GM06990 (cell line): ENCODE measurements around the gene REX1BD.
"Not testable (repeated sequence)": the region's sequence is repeated elsewhere in the genome, so short reads cannot be mapped to it uniquely, and the experiment has no call there.

Source experiments
- DNase-seq: peaks from one replicate; pipeline ENCODE4 v3.0.0-alpha.2; 2011; ENCODE audit not compliant: insufficient read length; ENCODE audit errors: extremely low read depth
- H3K27me3 ChIP-seq: replicated peaks from 2 replicates; pipeline ENCODE4 v1.6.0; 2011; ENCODE audit warnings: low read length; ENCODE audit not compliant: control insufficient read depth, insufficient read depth
- H3K36me3 ChIP-seq: 2 replicates; pipeline ENCODE4 v1.5.1; 2011; ENCODE audit warnings: low read length; ENCODE audit not compliant: control insufficient read depth, insufficient read depth
- H3K4me3 ChIP-seq: replicated peaks from 2 replicates; pipeline ENCODE4 v1.5.1; 2011; ENCODE audit warnings: low read depth, mild to moderate bottlenecking, control low read depth, low read length
- TF ChIP-seq, protein P1 (sequence below): IDR thresholded peaks from 2 replicates; pipeline ENCODE4 v1.5.1; 2011; ENCODE audit warnings: low read length, control low read depth, mild to moderate bottlenecking, inconsistent platforms; ENCODE audit not compliant: insufficient read depth, poor library complexity, severe bottlenecking

REX1BD gene

DNA sequence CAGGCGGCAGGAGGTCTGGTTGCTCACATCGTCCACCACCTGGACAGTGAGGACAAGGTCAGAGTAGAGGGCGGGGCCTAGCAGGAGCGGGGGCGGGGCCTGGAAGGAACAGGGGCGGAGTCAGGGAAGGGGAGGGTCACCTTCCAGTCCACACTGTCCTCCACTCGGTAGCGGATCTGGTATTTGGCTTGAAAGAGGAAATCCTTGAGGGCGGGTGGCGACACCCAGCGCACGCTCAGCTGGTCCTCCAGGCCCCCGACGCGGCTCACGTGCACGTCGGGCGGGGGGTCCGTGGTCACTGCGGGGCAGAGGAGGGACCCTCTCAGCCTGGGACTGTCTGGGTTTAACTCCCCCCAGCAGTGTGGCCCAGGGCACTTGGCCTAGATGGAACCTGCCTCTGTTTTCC, 8.2 kb downstream of the REX1BD start:
- TF ChIP-seq, protein P1, sequence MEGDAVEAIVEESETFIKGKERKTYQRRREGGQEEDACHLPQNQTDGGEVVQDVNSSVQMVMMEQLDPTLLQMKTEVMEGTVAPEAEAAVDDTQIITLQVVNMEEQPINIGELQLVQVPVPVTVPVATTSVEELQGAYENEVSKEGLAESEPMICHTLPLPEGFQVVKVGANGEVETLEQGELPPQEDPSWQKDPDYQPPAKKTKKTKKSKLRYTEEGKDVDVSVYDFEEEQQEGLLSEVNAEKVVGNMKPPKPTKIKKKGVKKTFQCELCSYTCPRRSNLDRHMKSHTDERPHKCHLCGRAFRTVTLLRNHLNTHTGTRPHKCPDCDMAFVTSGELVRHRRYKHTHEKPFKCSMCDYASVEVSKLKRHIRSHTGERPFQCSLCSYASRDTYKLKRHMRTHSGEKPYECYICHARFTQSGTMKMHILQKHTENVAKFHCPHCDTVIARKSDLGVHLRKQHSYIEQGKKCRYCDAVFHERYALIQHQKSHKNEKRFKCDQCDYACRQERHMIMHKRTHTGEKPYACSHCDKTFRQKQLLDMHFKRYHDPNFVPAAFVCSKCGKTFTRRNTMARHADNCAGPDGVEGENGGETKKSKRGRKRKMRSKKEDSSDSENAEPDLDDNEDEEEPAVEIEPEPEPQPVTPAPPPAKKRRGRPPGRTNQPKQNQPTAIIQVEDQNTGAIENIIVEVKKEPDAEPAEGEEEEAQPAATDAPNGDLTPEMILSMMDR, result no peak
- no peaks in the 10 kb centered on the region; the same call in 1 of the 2 replicates for H3K27me3 ChIP-seq
- no peak for DNase-seq
- H3K4me3 ChIP-seq, result no peak overlapping the region
- no peaks in the 10 kb centered on the region for H3K36me3 ChIP-seq

DNA sequence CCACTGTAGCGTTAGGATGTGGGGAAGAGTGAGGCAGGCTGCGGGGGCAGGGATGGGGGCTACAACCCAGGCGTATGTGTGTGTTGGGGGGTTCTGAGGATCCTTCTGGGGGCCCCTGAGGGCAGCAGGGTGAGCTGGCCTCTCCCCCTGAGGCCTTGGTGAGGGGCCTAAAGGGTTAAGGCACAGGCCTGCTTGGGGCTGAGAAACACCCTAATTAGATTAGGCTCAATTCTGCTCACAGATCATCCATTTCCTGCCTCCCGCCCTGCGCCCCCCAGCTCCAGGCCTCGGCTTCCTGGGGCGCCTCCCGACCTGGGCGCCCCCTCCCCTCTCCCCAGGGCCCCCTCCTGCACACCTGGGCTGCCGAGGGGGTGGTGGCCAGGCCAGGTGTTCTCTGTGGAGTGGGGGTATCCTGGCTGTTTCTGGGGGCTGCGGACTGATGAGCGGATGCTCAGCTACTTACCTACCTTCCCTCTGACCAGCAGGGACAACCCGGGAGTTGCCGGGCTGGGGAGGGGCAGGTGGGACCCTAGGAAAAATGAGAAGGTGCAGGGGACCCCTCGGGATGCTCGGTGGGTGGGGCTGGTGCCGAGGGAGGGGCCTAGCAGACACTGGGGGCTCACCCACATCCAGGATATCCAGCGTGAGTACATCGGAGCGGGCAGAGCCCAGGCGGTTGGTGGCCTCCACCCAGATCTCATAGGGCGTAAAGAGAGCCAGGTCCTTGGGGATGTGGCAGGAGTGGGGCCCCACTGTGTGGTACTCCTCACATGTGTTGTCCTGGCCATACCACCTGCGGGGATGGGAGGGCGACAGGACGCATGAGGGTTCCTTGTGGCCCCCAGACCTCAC, 9.4 kb downstream of the REX1BD start:
- DNase-seq, result no peak
- Histone ChIP-seq H3K36me3 (no peaks in the 10 kb centered on the region), H3K27me3 (no peaks in the 10 kb centered on the region; the same call in 1 of the 2 replicates), H3K4me3 (no peak overlapping the region)
- TF ChIP-seq, protein P1, result no peak

DNA sequence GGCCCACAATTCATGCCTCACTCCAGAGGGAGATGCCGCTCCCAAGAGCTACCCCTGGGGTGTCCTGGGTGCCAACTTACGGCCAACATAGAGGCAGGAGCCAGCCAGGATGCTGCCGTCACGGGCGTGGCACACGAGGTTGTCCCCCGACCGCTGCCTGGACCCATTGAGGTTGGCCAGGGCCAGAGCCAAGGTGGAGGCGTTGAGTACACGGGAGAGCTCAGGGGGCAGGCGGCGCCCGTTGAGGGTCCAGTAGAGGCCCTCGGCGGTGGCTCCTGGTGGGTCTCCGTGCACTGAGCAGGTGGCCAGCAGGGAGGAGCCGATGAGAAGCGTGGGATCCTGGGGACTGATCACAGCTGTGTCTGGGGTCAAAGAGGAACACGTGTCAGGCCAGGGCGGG, 10.9 kb downstream of the REX1BD start:
- Histone ChIP-seq H3K4me3 (no peak overlapping the region), H3K27me3 (no peaks in the 10 kb centered on the region; the same call in 1 of the 2 replicates), H3K36me3 (no peaks in the 10 kb centered on the region)
- DNase-seq, result no peak
- TF ChIP-seq, protein P1, result no peak

DNA sequence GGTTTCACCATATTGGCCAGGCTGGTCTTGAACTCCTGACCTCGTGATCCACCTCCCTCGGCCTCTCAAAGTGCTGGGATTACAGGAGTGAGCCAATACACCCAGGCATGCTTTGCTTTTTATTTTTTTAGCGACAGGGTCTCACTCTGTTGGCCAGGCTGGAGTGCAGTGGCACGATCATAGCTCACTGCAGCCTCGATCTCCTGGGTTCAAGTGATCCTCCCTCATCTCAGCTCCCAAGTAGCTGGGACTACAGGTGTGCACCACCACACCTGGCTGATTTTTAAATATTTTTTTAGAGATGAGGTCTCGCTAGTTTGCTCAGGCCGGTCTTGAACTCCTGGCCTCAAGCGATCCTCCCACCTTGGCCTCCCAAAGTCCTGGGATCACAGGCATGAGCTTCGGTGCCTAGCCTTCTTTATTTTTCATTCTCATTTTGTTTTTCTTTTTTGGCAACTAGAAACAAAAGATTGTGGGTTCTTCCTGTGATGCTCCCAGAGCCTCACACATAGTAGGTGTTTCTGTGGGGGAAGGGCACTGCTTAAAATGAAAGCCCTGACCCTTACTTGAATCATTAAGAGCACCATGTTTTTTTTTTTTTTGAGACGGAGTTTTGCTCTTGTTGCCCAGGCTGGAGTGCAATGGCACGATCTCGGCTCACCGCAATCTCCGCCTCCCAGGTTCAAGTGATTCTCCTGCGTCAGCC, 12.2 kb downstream of the REX1BD start:
- not testable (repeated sequence) for H3K4me3 ChIP-seq, DNase-seq, H3K27me3 ChIP-seq, H3K36me3 ChIP-seq

DNA sequence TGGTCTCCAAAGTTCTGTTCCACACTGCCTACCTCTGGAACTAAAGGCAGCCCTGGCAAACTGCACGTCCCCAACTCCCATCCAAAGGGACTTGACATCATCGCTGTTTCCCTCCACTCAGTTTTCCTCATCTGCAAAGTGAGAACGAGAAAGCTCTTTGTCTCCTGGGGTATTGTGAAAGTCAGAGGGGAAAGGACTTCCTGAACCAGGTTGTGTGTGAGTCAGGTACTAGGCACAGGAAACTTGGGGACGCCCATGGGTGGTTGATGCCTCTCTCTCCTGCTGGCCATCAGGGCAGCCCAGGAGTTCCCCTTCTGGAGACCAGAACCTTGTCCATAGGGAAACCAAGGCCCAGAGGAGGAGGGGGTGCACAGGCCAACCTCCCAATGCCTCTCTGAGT, 13.3 kb downstream of the REX1BD start:
- Histone ChIP-seq H3K4me3 (no peak overlapping the region), H3K36me3 (no peaks in the 10 kb centered on the region), H3K27me3 (peaks cover 3% of the 10 kb centered on the region; the same call in 1 of the 2 replicates)
- TF ChIP-seq, protein P1, result no peak
- no peak for DNase-seq

DNA sequence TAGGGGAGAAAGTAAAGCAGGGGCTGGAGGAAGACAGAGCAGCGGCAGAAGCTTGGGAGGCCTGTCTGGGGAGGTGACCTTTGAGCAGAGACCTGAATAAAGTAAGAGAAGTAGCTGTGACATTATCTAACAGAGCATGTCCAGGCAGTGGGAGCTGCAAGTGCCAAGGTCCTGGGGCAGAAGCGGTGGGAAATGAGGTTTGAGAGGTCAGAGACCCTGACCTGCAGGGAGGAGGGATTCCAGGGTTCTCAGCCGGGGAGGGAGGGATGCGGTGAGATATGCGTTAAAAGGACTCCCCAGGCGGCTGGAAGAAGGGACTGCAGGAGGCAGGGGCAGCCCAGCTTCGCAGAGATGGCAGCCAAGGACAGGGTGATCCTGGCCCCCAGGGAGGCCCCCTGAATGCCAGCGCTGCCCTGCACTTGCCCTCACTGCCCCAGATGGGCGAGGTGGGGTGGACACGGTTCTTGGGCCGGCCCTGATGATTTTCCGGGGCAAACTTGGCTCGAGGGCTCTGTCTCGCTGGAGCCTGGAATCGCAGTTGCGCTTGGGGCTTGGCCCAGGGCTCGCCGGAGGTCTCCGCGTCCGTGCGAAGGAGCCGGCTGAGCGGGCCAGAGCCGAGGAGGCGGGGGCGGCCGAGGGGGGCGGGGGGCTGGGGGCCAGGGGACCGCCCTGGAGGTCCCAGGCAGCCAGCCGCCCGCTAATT, 14.8 kb downstream of the REX1BD start:
- H3K27me3 ChIP-seq, result peaks cover 6% of the 10 kb centered on the region
- H3K36me3 ChIP-seq, result no peaks in the 10 kb centered on the region
- TF ChIP-seq, protein P1, result peak; percentile 29
- no peak for DNase-seq
- no peak overlapping the region for H3K4me3 ChIP-seq
